Vagina (tissue), 2 donors: ENCODE measurements around the gene CDC14B.

ENCODE experiments used
- CTCF ChIP-seq, 3 experiments: fragments of 450-650 bp in 2 of 3; fragments of 200-600 bp in 1 of 3; sonication (generic) in 1 of 3; IDR thresholded peaks; one replicate each; pipeline ENCODE4 v1.5.1; 2017 to 2019; ENCODE audit warnings: antibody characterized with exemption in 3 of 3, mild to moderate bottlenecking in 2 of 3, moderate library complexity in 2 of 3
- POLR2A ChIP-seq, 2 donors: fragments of 450-650 bp; IDR thresholded peaks; one replicate each; pipeline ENCODE4 v1.6.1; 2017; ENCODE audit warnings: antibody characterized with exemption in 2 of 2, mild to moderate bottlenecking in 2 of 2, moderate library complexity in 2 of 2
- POLR2AphosphoS5 ChIP-seq, 2 donors: sonication (generic); formaldehyde crosslinking; IDR thresholded peaks; one replicate each; pipeline ENCODE4 v1.9.0; 2017; ENCODE audit warnings: antibody characterized with exemption in 2 of 2, mild to moderate bottlenecking in 2 of 2, low read depth in 1 of 2; ENCODE audit not compliant: insufficient read depth in 1 of 2

- TF ChIP-seq POLR2A (IDR thresholded peaks at IDR 0.05) (no peak), CTCF (IDR thresholded peaks at IDR 0.05) (no peak), POLR2AphosphoS5 (IDR thresholded peaks at IDR 0.05; ENCODE audit: insufficient read depth in 1 of 2, low read depth in 1 of 2) (no peak)
Measured at GRCh38 chr9:96502539-96503373, 116.9 kb downstream of the CDC14B start.
